Neutrophil (primary cell): Measurements from ENCODE around the gene DGKE.

ENCODE experiments used
- H3K27ac ChIP-seq: fragments of 200-600 bp; sonication (generic); 2 replicates; pipeline ENCODE4 v1.5.1; 2016; ENCODE audit warnings: mild to moderate bottlenecking, moderate library complexity
- H3K27me3 ChIP-seq: fragments of 200-600 bp; sonication (generic); 2 replicates; pipeline ENCODE4 v1.6.0; 2016; ENCODE audit warnings: mild to moderate bottlenecking
- H3K36me3 ChIP-seq: fragments of 200-600 bp; sonication (generic); 2 replicates; pipeline ENCODE4 v1.5.1; 2017
- H3K4me1 ChIP-seq, 2 experiments: fragments of 200-600 bp in 1 of 2; sonication (generic) in 1 of 2; 1 replicate in 1 of 2; 2 replicates in 1 of 2; pipeline versions ENCODE4 v1.5.1 to v1.6.1; 2013 to 2016; ENCODE audit warnings: low read depth in 1 of 2, low read length in 1 of 2, mild to moderate bottlenecking in 1 of 2, moderate library complexity in 1 of 2; ENCODE audit not compliant: control insufficient read depth in 1 of 2, insufficient read depth in 1 of 2
- H3K4me3 ChIP-seq, 2 experiments: fragments of 200-600 bp in 1 of 2; sonication (generic) in 1 of 2; 1 replicate in 1 of 2; 2 replicates in 1 of 2; pipeline ENCODE4 v1.5.1; 2013 to 2016; ENCODE audit warnings: low read depth in 1 of 2, low read length in 1 of 2, mild to moderate bottlenecking in 1 of 2, moderate library complexity in 1 of 2
- H3K9me3 ChIP-seq: fragments of 200-600 bp; sonication (generic); 2 replicates; pipeline ENCODE4 v1.5.1; 2016
- CTCF ChIP-seq: fragments of 200-600 bp; sonication (generic); IDR thresholded peaks from 2 replicates; pipeline ENCODE4 v1.5.1; 2016; ENCODE audit warnings: antibody characterized with exemption

The DGKE gene

GRCh38 chr17:56894859-56895455, 61.0 kb downstream of the DGKE start:
- no peak for TF ChIP-seq CTCF
- Histone ChIP-seq H3K27me3 (no peaks in the 10 kb centered on the region), H3K36me3 (peaks cover 100% of the 10 kb centered on the region), H3K9me3 (no peaks in the 10 kb centered on the region), H3K4me3 (no peak overlapping the region), H3K4me1 (peaks cover 0 to 8% of the 10 kb centered on the region in 2 experiments), H3K27ac (no peak overlapping the region)

- peaks cover 100% of the 10 kb centered on the region for H3K36me3 ChIP-seq
- H3K4me3 ChIP-seq: no peak overlapping the region
- no peak for TF ChIP-seq CTCF
- H3K4me1 ChIP-seq: peaks cover 0 to 8% of the 10 kb centered on the region in 2 experiments
- no peak overlapping the region for H3K27ac ChIP-seq
- no peaks in the 10 kb centered on the region for H3K9me3 ChIP-seq
- no peaks in the 10 kb centered on the region for H3K27me3 ChIP-seq
Observed at GRCh38 chr17:56896217-56896967, 62.4 kb downstream of the DGKE start.

- Histone ChIP-seq H3K9me3 (no peaks in the 10 kb centered on the region), H3K36me3 (peaks cover 100% of the 10 kb centered on the region), H3K4me3 (no peak overlapping the region), H3K27ac (peak overlapping the region; percentile 52), H3K4me1 (peaks cover 0 to 8% of the 10 kb centered on the region in 2 experiments), H3K27me3 (no peaks in the 10 kb centered on the region)
- no peak for TF ChIP-seq CTCF
Observed at GRCh38 chr17:56896968-56897359, 63.0 kb downstream of the DGKE start.

GRCh38 chr17:56897646-56898424, 63.9 kb downstream of the DGKE start:
- peaks cover 100% of the 10 kb centered on the region for H3K36me3 ChIP-seq
- no peaks in the 10 kb centered on the region for H3K27me3 ChIP-seq
- H3K4me1 ChIP-seq: peaks cover 7 to 17% of the 10 kb centered on the region in 2 experiments
- peak overlapping the region; percentile 52 for H3K27ac ChIP-seq
- no peaks in the 10 kb centered on the region for H3K9me3 ChIP-seq
- TF ChIP-seq CTCF: no peak
- no peak overlapping the region for H3K4me3 ChIP-seq

- peaks cover 100% of the 10 kb centered on the region for H3K36me3 ChIP-seq
- TF ChIP-seq CTCF: no peak
- peaks cover 17 to 26% of the 10 kb centered on the region in 2 experiments for H3K4me1 ChIP-seq
- H3K9me3 ChIP-seq: no peaks in the 10 kb centered on the region
- peak overlapping the region; percentile 18 for H3K27ac ChIP-seq
- H3K4me3 ChIP-seq: no peak overlapping the region
- no peaks in the 10 kb centered on the region for H3K27me3 ChIP-seq
Observed at GRCh38 chr17:56898874-56899273, 64.9 kb downstream of the DGKE start.
